Breast epithelium (tissue), 4 donors: Measurements from ENCODE around the gene GPR84. TPM values are rescaled to one million over a fixed set of nuclear protein-coding genes. Genes with fewer than 3 reads are reported as not detected.
A peak's percentile ranks its signal among the peaks of the same experiment; 100 is the strongest.

Experiments used
- DNase-seq, 2 donors: peaks; one replicate each; pipeline ENCODE4 v3.0.0-alpha.2; 2019; ENCODE audit warnings: low spot score in 2 of 2
- H3K27ac ChIP-seq, 2 donors: fragments of 200-600 bp; sonication (generic) in 1 of 2; one replicate each; pipeline ENCODE4 v1.5.1; 2016 to 2019; ENCODE audit warnings: mild to moderate bottlenecking in 1 of 2
- H3K27me3 ChIP-seq, 2 donors: fragments of 200-600 bp; sonication (generic) in 1 of 2; one replicate each; pipeline versions ENCODE4 v1.5.1 to v1.6.0; 2017 to 2019; ENCODE audit warnings: control low read depth in 1 of 2, mild to moderate bottlenecking in 1 of 2
- H3K36me3 ChIP-seq: fragments of 200-600 bp; one replicate; pipeline ENCODE4 v1.5.1; 2019
- H3K4me1 ChIP-seq, 2 donors: fragments of 200-600 bp; sonication (generic); one replicate each; pipeline ENCODE4 v1.5.1; 2016 to 2019; ENCODE audit warnings: control low read depth in 1 of 2
- H3K4me3 ChIP-seq, 3 donors: fragments of 200-600 bp; sonication (generic); 1 replicate in 2 of 3; 2 replicates in 1 of 3; pipeline ENCODE4 v1.5.1; 2016 to 2019; ENCODE audit warnings: mild to moderate bottlenecking in 3 of 3, moderate library complexity in 2 of 3
- H3K9me3 ChIP-seq, 2 donors: fragments of 200-600 bp; sonication (generic) in 1 of 2; one replicate each; pipeline ENCODE4 v1.5.1; 2016 to 2019; ENCODE audit warnings: control low read depth in 1 of 2
- POLR2A ChIP-seq: fragments of 450-650 bp; IDR thresholded peaks from one replicate; pipeline ENCODE4 v1.6.1; 2016; ENCODE audit warnings: antibody characterized with exemption, mild to moderate bottlenecking, moderate library complexity
- POLR2AphosphoS5 ChIP-seq, 3 donors: sonication (generic); formaldehyde crosslinking; IDR thresholded peaks; one replicate each; pipeline ENCODE4 v1.6.1; 2017; ENCODE audit warnings: antibody characterized with exemption in 3 of 3
- intact Hi-C: fragments of 100-400 bp; cut with DNase I; formaldehyde crosslinking; loops from one replicate; pipeline ENCODE4 v1.15.1; 2023; ENCODE audit warnings: low total_unique reads
- total RNA-seq, 3 donors: library from RNA; depleted of rRNA; stranded (reverse); fragments of >200 nt; gene quantifications; one replicate each; pipeline ENCODE4 v1.1.0, GENCODE V29; 2016
- TF ChIP-seq, protein P1 (sequence below), 3 donors: fragments of 450-650 bp; IDR thresholded peaks; one replicate each; pipeline ENCODE4 v1.5.1; 2016 to 2017; ENCODE audit warnings: antibody characterized with exemption in 3 of 3, mild to moderate bottlenecking in 3 of 3, moderate library complexity in 3 of 3

The GPR84 gene
- total RNA-seq, 3 donors from 2014 or later, result 0.44 TPM; not detected in 2

DNA sequence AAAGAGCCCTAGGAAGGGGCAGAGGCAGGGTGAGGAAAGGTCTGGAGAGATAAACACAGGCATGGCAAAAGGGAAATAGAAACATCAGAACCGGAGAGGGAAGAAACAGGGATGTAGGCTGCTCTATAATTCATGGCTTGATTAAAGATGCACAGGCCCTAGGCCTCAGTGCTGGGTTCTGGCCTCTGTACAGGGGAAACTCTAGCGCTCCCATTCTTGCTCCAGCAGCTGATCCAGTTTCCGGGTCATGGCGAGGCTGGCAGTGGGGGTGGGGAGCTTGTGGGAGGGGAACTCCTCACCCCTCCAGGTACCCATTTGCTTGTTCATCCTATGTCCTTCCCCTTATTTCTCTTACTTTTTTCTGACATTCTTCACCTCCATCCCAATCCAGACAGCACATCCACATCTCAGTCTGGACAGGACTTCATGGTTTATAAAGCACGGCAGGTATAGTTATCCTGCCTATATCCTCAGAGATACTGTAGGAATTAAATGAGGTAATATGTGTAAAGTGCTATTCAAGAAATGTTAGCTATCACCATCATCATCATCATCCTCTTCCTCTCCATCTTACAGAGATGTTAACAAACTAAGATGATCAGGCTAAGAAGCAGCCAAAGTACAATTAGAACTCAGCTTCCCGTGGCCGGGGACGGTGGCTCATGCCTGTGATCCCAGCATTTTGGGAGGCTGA, 8.0 kb upstream of the GPR84 start:
- Histone ChIP-seq H3K27ac (peak overlapping the region; percentile 71 to 77), H3K36me3 (no peaks in the 10 kb centered on the region), H3K9me3 (no peaks in the 10 kb centered on the region), H3K4me3 (no peak overlapping the region), H3K27me3 (no peaks in the 10 kb centered on the region), H3K4me1 (peaks cover 0 to 8% of the 10 kb centered on the region in 2 donors)
- no peak for DNase-seq
- TF ChIP-seq POLR2A (no peak), POLR2AphosphoS5 (IDR thresholded peaks at IDR 0.05) (no peak)
- TF ChIP-seq, protein P1, sequence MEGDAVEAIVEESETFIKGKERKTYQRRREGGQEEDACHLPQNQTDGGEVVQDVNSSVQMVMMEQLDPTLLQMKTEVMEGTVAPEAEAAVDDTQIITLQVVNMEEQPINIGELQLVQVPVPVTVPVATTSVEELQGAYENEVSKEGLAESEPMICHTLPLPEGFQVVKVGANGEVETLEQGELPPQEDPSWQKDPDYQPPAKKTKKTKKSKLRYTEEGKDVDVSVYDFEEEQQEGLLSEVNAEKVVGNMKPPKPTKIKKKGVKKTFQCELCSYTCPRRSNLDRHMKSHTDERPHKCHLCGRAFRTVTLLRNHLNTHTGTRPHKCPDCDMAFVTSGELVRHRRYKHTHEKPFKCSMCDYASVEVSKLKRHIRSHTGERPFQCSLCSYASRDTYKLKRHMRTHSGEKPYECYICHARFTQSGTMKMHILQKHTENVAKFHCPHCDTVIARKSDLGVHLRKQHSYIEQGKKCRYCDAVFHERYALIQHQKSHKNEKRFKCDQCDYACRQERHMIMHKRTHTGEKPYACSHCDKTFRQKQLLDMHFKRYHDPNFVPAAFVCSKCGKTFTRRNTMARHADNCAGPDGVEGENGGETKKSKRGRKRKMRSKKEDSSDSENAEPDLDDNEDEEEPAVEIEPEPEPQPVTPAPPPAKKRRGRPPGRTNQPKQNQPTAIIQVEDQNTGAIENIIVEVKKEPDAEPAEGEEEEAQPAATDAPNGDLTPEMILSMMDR (IDR thresholded peaks at IDR 0.05), result no peak
- intact Hi-C loops, result no loop called here

DNA sequence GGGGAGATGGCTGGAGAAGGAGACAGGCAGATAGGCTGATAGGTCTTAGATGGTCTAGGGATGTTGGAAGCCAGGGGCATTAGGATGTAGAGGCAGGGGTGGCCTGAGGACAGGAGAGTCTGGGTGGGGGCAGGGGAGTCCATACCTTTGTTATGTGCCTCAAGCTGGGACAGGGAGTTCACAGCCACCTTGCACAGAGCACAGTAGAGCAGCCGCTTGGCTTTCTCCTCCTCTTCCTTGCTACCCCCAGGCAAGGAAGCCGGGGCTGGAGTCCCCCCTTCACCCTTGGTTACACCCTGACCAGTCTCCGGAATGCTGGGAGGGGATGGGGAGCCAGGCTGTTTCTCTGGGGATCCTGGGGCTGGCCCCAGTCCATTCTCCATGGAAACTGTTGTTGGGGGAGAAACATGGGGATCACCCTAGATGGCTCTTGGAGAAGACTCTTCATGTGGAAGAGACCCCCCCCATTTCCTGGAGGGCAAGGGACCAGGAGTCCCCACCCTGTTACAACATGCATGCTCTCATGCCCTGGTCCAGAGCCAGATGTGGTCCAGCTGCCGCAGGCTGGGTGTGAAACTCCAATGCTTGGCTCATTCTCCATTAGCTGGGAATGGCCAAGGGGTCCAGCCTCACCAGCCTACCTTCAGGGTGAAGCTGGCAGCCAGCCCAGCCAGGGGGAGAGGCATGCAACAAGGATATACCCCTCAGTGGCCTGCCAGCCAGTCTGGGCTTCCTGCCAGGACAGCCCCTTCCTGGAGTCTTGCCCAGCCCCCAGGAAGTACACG, 7.2 kb upstream of the GPR84 start:
- Histone ChIP-seq H3K36me3 (no peaks in the 10 kb centered on the region), H3K9me3 (no peaks in the 10 kb centered on the region), H3K27ac (peak overlapping the region; percentile 71 to 77), H3K27me3 (no peaks in the 10 kb centered on the region), H3K4me3 (no peak overlapping the region), H3K4me1 (peaks cover 0 to 8% of the 10 kb centered on the region in 2 donors)
- intact Hi-C loops, result no loop called here
- DNase-seq, result no peak
- TF ChIP-seq, protein P1 (IDR thresholded peaks at IDR 0.05), result no peak
- TF ChIP-seq POLR2A, result no peak
- TF ChIP-seq POLR2AphosphoS5 (IDR thresholded peaks at IDR 0.05), result no peak

DNA sequence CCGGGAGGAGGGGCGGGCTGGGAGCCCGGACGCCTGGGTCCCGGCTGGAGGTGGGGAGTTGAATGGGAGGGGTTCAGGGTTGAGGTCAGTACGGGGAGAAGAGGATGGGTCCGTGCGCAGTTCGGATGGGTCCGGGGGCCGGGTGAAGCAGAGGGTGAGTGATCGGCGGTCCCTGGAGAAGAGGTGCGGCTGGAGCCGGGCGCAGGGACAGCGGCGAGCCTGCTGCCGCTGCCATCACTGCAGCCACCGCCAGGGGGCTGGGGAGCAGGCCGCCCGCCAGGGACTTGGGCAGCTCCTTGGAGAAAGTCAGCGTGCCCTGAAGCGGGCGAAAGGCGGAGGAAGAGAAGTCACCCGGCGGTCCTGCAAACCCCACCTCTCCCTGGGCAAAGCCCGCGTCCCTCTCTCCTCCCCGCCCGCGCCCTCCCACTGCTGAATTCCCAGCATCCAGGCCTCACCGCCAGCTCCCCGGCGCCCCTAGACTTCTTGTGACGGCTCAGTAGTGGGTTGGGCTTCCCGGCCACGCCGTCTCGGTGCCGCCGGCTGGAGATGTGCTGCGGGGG, 6.0 kb upstream of the GPR84 start:
- DNase-seq, result peak; percentile 65 to 79
- no peaks in the 10 kb centered on the region for H3K27me3 ChIP-seq
- peak overlapping the region; percentile 71 to 77 for H3K27ac ChIP-seq
- intact Hi-C loops, result no loop called here
- no peaks in the 10 kb centered on the region for H3K36me3 ChIP-seq
- H3K9me3 ChIP-seq, result no peaks in the 10 kb centered on the region
- peaks cover 0 to 8% of the 10 kb centered on the region in 2 donors for H3K4me1 ChIP-seq
- TF ChIP-seq POLR2AphosphoS5 (IDR thresholded peaks at IDR 0.05) (peak in 2 of 3 donors; percentile 26 to 27), POLR2A (no peak)
- TF ChIP-seq, protein P1 (IDR thresholded peaks at IDR 0.05), result peak; percentile 87 to 95 (median 95)
- H3K4me3 ChIP-seq, result peak overlapping the region; percentile 37 to 55 (median 44)

DNA sequence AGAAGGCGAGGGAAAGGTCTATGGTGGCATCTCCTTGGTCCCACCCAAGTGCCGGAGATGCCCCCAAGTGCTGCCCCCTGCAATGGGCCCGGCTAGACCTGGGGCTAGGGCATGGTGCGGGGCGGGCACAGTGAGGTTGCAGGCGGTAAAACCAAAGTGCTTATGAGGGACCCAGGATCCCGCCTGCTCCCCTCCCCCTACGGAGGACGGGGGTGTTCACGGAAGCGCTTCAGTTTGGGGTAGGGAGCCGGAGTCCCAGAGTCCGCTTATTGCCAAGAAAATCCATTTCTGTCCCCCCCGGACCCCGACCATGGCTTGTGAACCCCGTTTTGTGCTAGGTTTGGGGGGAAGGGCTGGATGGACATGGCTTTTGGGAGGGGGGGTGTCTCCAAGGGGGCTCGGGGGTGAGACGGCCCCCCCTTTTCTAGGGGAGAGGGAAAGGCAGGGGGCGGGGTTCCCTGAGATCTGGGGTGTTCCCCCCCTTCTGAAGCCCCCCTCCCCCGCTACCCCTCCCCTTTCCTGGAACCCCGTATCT, 5.4 kb upstream of the GPR84 start:
- no peak for DNase-seq
- no peaks in the 10 kb centered on the region for H3K36me3 ChIP-seq
- no peak for TF ChIP-seq POLR2A
- no peak for TF ChIP-seq POLR2AphosphoS5 (IDR thresholded peaks at IDR 0.05)
- TF ChIP-seq, protein P1 (IDR thresholded peaks at IDR 0.05), result no peak
- no peaks in the 10 kb centered on the region for H3K9me3 ChIP-seq
- no peaks in the 10 kb centered on the region for H3K27me3 ChIP-seq
- peak overlapping the region; percentile 71 to 77 for H3K27ac ChIP-seq
- intact Hi-C loops, result loop anchor here (10.0 kb wide), 2 partner anchors 85 to 155 kb away; partner anchors contain the start of genes CBX5 and HNRNPA1
- H3K4me1 ChIP-seq, result peaks cover 0 to 8% of the 10 kb centered on the region in 2 donors
- peak overlapping the region; percentile 37 to 55 (median 44) for H3K4me3 ChIP-seq
